ENCODE results near the gene TMEM145. TPM values are rescaled to one million over a fixed set of nuclear protein-coding genes. Genes with fewer than 3 reads are reported as not detected.
A peak's percentile ranks its signal among the peaks of the same experiment; 100 is the strongest.

The TMEM145 gene
- polyA plus RNA-seq, 3 donors = not detected

DNA sequence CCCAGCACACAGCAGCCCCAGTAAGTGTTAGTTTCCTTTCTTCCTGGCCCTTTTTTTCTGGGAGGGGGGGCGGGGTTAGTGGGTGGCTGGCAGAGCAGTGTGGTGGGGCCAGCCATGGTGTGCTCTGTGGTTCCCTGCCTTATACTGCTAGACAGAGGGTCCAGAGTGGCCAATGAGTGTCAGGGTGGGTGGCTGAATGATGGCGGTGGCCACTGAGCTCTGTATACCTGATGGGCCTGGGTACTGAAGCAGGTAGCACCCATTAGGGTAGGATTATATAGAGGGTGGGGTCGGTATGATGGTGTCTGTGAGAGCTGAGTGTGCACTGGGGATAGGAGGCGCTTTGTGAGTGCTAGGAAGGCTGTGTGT is 30.3 kb upstream of the TMEM145 start:
- Mint-ChIP-seq H3K36me3 (peaks cover 15 to 18% of the 10 kb centered on the region in 2 donors), H3K4me1 (peaks cover 48% of the 10 kb centered on the region), H3K9me3 (no peaks in the 10 kb centered on the region), H3K4me3 (no peak overlapping the region), H3K27ac (peak overlapping the region in 3 of 7 donors; percentile 45 to 90 (median 54)), H3K27me3 (ENCODE audit: low read depth in 3 of 3) (peaks cover 0 to 5% (median 2%) of the 10 kb centered on the region in 3 donors)
- Histone ChIP-seq H3K9ac (ENCODE audit: insufficient read depth, low read length, poor library complexity, severe bottlenecking) (no peak overlapping the region), H4K20me1 (ENCODE audit: insufficient read depth, low read length) (peaks cover 62% of the 10 kb centered on the region), H3K4me2 (replicated peaks; ENCODE audit: extremely low read depth, low read length, poor library complexity, severe bottlenecking) (peak overlapping the region; percentile 75), H3K27me3 (ENCODE audit: control insufficient read depth in 2 of 2, insufficient read depth in 2 of 2, low read length in 2 of 2) (no peaks in the 10 kb centered on the region), H3K4me3 (replicated peaks in 1 of 3; ENCODE audit: low read depth in 2 of 3, low read length in 3 of 3) (peak overlapping the region in 1 of 3 experiments; percentile 76), H3K36me3 (replicated peaks in 1 of 2; ENCODE audit: control insufficient read depth in 1 of 2, insufficient read depth in 2 of 2, low read length in 2 of 2) (peaks cover 8 to 11% of the 10 kb centered on the region in 2 donors), H3K9me3 (replicated peaks in 1 of 2; ENCODE audit: control insufficient read depth in 1 of 2, insufficient read depth in 1 of 2, low read length in 2 of 2) (no peaks in the 10 kb centered on the region), H3K27ac (ENCODE audit: low read depth in 1 of 2, low read length in 2 of 2) (peak overlapping the region in 1 of 2 donors; percentile 89), H3K79me2 (ENCODE audit: insufficient read depth, low read length) (peaks cover 64% of the 10 kb centered on the region), H3K4me1 (ENCODE audit: control insufficient read depth in 1 of 2, insufficient read depth in 2 of 2, low read length in 2 of 2) (peaks cover 61 to 85% of the 10 kb centered on the region in 2 donors), H2AFZ (ENCODE audit: insufficient read depth, low read depth, low read length, poor library complexity, severe bottlenecking) (no peak overlapping the region)
- no peak for DNase-seq
- intact Hi-C loops (cut with micrococcal nuclease) = loop anchor here (2.0 to 10.0 kb wide), 6 partner anchors 14 to 151 kb away; partner anchors contain the start of genes CIC (in 2 of the 2), GSK3A (in 2 of the 2) and POU2F2 (in 2 of the 2)
- TF ChIP-seq, protein P1, sequence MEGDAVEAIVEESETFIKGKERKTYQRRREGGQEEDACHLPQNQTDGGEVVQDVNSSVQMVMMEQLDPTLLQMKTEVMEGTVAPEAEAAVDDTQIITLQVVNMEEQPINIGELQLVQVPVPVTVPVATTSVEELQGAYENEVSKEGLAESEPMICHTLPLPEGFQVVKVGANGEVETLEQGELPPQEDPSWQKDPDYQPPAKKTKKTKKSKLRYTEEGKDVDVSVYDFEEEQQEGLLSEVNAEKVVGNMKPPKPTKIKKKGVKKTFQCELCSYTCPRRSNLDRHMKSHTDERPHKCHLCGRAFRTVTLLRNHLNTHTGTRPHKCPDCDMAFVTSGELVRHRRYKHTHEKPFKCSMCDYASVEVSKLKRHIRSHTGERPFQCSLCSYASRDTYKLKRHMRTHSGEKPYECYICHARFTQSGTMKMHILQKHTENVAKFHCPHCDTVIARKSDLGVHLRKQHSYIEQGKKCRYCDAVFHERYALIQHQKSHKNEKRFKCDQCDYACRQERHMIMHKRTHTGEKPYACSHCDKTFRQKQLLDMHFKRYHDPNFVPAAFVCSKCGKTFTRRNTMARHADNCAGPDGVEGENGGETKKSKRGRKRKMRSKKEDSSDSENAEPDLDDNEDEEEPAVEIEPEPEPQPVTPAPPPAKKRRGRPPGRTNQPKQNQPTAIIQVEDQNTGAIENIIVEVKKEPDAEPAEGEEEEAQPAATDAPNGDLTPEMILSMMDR (IDR thresholded peaks at IDR 0.05) = no peak
- 45% methylated on average over 3 of the region's 4 CpGs for WGBS (ENCODE audit: insufficient coverage)

DNA sequence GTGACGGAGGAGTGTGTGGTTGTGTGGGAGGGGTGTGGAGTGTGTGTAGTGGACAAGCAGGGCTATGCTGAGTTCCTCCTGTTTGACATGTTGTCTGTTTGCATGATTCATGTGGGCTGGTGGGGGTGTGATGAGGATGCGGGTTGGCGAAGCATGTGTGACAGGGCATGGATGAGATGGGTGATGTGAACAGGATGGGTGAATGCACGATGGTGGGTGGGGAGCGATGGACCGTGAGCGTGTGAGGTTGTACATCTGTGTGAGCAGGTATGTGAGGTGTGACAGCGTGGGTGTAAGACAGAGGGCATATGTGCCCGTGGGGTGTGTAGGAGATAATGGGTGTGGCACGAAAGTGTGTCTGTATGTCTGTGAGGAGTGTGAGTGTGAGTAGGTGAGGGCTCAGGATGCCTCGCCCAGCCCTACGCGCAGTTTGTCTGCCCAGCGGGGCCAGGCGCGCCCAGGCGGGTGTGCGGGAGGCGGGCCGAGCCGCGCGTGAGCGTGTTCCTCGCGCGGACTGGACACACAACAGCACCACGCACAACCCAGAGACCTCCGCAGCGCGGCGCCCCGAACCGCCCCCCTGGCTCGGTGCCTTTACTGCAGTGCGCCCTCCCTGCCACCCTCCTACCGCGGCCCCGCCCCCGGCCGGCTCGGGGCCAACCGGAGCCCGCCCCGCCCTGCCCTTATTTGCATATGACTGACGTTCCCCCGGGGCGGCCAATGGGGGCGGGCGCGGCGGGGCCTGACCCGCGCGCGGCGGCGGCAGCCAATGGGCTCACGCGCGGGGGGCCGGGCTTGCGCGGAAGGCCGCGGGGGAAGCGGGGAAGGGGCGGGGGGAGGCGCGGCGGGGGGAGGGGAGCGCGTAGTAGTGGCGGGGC is 29.7 kb upstream of the TMEM145 start:
- whole genome bisulfite sequencing (ENCODE audit: insufficient coverage) = 1% methylated on average over 44 of the region's 74 CpGs
- Mint-ChIP-seq H3K27ac (no peak overlapping the region), H3K36me3 (peaks cover 17 to 19% of the 10 kb centered on the region in 2 donors), H3K4me3 (no peak overlapping the region), H3K27me3 (ENCODE audit: low read depth in 3 of 3) (peaks cover 0 to 5% (median 2%) of the 10 kb centered on the region in 3 donors), H3K4me1 (peaks cover 47% of the 10 kb centered on the region), H3K9me3 (no peaks in the 10 kb centered on the region)
- Histone ChIP-seq H3K27me3 (ENCODE audit: control insufficient read depth in 2 of 2, insufficient read depth in 2 of 2, low read length in 2 of 2) (no peaks in the 10 kb centered on the region), H3K9me3 (replicated peaks in 1 of 2; ENCODE audit: control insufficient read depth in 1 of 2, insufficient read depth in 1 of 2, low read length in 2 of 2) (no peaks in the 10 kb centered on the region), H3K4me2 (replicated peaks; ENCODE audit: extremely low read depth, low read length, poor library complexity, severe bottlenecking) (peak overlapping the region; percentile 75), H3K4me3 (replicated peaks in 1 of 3; ENCODE audit: low read depth in 2 of 3, low read length in 3 of 3) (peak overlapping the region; percentile 39 to 76 (median 60)), H4K20me1 (ENCODE audit: insufficient read depth, low read length) (peaks cover 61% of the 10 kb centered on the region), H3K79me2 (ENCODE audit: insufficient read depth, low read length) (peaks cover 64% of the 10 kb centered on the region), H3K4me1 (ENCODE audit: control insufficient read depth in 1 of 2, insufficient read depth in 2 of 2, low read length in 2 of 2) (peaks cover 65 to 85% of the 10 kb centered on the region in 2 donors), H3K36me3 (replicated peaks in 1 of 2; ENCODE audit: control insufficient read depth in 1 of 2, insufficient read depth in 2 of 2, low read length in 2 of 2) (peaks cover 10 to 14% of the 10 kb centered on the region in 2 donors), H3K9ac (ENCODE audit: insufficient read depth, low read length, poor library complexity, severe bottlenecking) (peak overlapping the region; percentile 71), H3K27ac (ENCODE audit: low read depth in 1 of 2, low read length in 2 of 2) (peak overlapping the region; percentile 63 to 89), H2AFZ (ENCODE audit: insufficient read depth, low read depth, low read length, poor library complexity, severe bottlenecking) (no peak overlapping the region)
- TF ChIP-seq, protein P1 (IDR thresholded peaks at IDR 0.05) = no peak
- intact Hi-C loops (cut with micrococcal nuclease) = loop anchor here (2.0 to 10.0 kb wide), 6 partner anchors 15 to 151 kb away; partner anchors contain the start of genes CIC (in 2 of the 2), GSK3A (in 2 of the 2) and POU2F2 (in 2 of the 2)
- DNase-seq = peak; percentile 89 to 92 (median 90)
